HT-29 (cell line): ENCODE results near the gene MED12L. TPM values are rescaled to one million over a fixed set of nuclear protein-coding genes. Genes with fewer than 3 reads are reported as not detected.
"Not testable (repeated sequence)": the region's sequence is repeated elsewhere in the genome, so short reads cannot be mapped to it uniquely, and the experiment has no call there.

Experiments used
- DNase-seq: peaks from one replicate; pipeline ENCODE4 v3.0.0-alpha.2; 2015; ENCODE audit warnings: low spot score
- total RNA-seq: library from RNA; depleted of rRNA; stranded (reverse); fragments of >200 nt; shearing (Covaris generic); gene quantifications from 2 replicates; pipeline ENCODE4 v1.2.3, GENCODE V29; 2014

MED12L gene
- total RNA-seq, 1 experiment from 2014 or later: not detected

DNA sequence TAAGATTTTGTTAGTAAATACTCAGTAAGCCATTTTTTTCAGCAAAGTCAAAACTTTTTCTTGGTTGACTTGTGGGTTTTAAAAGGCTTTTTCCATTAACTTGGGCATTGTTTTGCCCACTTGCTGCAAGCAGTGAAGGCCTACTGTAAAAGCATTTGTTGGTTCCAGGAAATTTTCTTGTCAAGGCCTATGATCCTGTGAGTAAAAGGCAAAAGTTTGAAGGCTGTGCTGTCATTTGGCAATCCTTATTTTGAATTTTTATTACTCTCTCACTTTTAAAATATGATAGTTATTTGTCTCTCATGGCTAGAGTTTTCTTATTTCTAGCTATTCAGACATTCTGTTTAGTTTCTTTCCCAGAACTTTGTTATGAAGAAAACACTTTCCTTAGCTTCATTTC, 286.1 kb downstream of the MED12L start:
- DNase-seq: no peak

- no peak for DNase-seq
Observed at GRCh38 chr3:151372063-151372820, 286.8 kb downstream of the MED12L start.

DNA sequence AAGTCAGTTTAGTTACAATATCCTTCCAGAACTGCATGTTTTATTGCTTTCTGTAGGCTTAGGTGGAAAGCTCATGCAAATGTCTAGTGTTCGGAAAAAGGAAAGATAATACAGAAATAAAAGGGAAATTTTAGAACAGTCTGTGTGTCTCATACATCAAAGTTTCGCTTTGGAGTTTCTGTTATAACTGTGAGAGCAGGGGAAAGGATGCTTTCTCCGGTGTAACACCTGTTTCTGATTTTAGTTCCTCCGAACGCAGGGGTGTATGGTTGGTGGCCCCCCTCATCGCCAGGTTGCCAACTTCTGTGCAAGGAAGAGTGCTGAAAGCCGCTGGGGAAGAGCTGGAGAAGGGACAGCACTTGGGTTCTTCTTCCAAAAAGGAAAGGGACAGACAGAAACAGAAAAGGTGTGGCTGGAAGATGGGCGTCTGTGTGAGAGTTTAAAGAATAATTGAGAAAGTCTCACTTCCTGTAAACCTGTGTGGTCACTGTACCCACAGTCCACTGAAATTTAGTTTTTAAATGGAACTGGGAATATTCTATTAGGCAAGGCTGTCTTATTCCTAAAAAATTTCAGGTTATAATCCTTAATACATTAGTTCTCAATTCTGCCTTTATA, 292.4 kb downstream of the MED12L start:
- no peak for DNase-seq

- peak; percentile 56 for DNase-seq
Observed at GRCh38 chr3:151379083-151379734, 293.7 kb downstream of the MED12L start.

DNA sequence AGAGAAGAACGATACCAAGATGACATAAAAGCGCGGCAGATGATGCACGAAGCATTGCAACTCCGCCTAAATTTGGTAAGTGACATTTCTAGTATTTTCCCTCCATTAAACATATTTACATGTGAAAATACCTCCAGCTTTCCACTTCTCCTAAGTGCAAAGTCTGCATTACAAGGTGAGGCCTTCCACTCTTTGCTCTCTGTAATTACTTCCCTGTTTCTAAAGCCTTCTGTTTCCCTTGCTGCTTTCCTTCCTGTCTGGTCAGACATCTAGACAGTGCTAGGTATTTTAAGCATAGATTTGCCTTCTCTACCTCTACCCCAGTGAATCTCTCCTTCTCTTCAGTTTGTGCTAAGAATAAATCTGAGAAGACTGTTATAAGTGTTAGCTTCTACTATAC, 297.2 kb downstream of the MED12L start:
- no peak for DNase-seq

- no peak for DNase-seq
Observed at GRCh38 chr3:151383111-151383510, 297.6 kb downstream of the MED12L start.

- DNase-seq: no peak
Observed at GRCh38 chr3:151383956-151384355, 298.5 kb downstream of the MED12L start.

DNA sequence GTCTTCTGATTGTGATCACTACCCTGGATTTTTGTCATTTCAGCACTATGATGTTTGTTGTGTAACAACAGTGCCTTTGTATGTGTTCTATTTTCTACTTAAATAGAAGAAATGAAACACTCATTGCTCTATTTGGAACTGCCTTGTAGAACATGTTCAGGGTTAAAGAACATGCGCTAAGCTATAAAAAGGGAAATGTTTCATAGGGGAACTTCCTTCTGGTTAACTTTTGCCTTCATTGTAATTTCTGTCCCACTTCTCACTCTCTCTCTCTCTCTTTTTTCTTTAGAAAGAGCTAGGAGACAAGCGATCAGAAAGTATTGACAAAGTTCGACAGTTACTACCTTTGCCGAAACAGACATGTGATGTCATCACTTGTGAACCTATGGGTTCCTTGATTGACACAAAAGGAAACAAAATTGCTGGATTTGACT, 299.3 kb downstream of the MED12L start, which contains the start of gene P2RY12:
TSS of gene P2RY12 (minus strand) at position 13 of the 434 bp plus-strand sequence. CDS start 45,908 bp downstream, outside the sequence.
- DNase-seq: no peak

- DNase-seq: no peak
Observed at GRCh38 chr3:151386056-151386455, 300.6 kb downstream of the MED12L start.

DNA sequence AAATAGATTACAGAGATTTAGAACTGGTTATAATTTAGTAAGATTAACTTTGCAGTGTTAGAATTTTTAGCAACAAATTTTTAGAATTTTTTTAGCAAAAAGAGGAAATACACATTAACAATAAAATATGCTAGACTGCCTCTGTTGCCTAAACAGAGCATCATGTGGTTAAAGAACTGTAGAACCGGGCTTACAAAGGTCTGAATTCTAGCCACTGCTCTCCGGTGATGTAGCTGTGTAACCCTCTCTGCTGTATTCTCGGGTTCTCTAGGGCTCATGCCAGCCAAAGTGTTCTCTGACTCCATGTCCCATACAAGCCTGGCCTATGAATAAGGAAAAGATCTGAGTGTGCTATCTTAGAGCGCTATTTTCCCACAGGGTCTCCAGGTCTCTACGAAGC, 302.0 kb downstream of the MED12L start:
- no peak for DNase-seq

DNA sequence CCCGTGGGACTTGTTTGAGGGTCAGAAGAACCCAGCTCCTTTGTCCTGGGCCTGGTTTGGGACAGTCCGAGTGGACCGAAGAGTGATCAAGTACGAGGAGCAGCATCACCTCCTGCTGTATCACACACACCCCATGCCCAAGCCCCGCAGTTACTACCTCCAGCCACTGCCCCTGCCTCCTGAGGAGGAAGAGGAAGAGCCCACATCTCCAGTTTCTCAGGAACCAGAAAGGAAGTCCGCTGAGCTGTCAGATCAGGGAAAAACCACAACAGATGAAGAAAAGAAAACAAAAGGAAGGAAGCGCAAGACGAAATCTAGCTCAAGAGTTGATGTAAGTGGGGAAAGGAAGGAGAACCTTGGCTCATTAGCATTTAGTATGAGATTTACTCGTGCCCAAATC, 302.4 kb downstream of the MED12L start:
- DNase-seq: no peak

DNA sequence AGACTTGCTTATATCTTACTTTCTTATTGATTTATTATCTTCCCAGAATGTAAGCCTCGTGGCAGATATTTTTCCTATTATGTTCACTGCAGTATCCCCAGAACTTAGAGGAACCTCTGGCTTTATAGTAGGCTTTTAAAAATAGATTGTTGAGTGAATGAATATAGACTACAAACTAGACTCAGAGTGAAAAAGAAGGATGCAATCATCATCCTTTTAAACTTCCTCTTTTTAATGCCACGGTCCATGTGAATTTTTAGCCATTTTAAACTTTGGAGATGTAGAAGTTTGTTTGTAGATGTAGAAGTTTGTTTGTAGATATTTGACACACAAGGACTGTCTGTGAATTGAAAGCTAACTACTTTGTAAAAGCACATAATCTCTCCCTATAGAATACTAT, 306.3 kb downstream of the MED12L start:
- no peak for DNase-seq

GRCh38 chr3:151392191-151392590, 306.7 kb downstream of the MED12L start:
- DNase-seq: not testable (repeated sequence)

DNA sequence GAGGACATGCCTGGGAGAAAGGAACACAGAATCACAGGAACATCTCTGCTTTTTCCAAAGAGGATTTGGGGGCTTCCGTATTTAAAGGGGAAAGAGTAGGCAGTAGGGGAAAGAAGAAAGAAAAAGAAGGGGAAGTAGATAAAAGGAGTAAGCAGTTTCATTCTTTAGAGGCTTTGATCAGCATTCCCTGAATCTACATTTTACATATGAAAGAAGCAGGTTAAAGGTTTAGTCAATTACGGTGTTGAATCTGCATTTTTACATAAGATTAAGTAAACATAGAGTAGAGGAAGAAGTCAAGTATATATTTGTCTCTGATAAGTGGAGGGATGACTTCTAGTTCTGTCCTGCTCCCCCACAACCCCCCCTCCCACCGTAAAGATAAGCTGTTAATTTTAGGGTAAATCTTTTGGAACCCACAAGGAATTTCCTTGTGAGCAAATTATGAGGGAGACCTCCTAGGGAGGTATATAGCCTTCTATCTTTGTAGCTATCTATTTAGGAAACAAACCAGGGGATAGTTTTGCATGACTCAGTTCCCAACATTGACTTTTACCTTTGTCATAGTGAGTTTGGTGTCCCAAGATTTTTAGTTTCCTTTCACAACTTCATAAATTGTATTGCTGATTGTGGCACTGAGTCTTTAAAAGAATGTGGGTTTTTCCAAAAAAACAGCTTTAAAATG, 307.8 kb downstream of the MED12L start:
- DNase-seq: no peak

- DNase-seq: no peak
Observed at GRCh38 chr3:151393941-151394340, 308.5 kb downstream of the MED12L start.

DNA sequence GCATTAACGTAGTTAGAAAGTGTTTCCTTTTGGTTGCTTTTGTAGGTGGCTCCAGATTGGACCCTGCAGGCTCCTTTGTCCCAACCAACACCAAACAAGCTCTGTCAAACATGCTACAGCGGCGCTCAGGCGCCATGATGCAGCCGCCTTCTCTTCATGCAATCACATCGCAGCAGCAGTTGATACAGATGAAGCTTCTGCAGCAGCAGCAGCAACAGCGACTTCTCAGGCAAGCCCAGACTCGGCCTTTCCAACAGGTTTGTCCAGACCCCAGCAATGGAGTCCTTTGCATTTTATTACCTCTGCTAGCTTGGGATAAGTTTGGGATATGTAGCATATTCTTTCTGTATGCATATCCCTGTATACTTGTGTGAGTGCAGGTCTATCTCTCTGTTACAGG, 309.1 kb downstream of the MED12L start:
- DNase-seq: no peak

DNA sequence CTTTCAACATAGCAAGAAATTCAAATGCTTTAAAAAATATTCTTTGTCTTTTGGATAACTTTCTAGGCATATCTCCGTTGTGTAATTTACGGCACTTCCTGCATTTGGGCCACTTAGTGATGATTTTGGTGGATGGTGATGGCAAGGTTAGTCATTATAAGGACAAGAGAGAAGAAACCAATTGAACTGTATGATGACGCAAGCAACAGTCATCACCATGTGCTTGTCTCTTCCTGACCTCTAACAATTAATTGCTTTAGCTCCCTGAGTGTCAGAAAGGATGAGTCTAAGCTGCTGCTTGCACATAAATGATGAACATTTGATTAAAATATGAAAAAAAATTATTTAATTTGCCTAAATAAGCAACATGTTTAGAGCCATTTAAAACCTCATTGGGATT, 310.3 kb downstream of the MED12L start:
- DNase-seq: no peak

GRCh38 chr3:151398895-151399294, 313.4 kb downstream of the MED12L start:
- peak; percentile 34 for DNase-seq

- no peak for DNase-seq
Observed at GRCh38 chr3:151400341-151400740, 314.9 kb downstream of the MED12L start.

DNA sequence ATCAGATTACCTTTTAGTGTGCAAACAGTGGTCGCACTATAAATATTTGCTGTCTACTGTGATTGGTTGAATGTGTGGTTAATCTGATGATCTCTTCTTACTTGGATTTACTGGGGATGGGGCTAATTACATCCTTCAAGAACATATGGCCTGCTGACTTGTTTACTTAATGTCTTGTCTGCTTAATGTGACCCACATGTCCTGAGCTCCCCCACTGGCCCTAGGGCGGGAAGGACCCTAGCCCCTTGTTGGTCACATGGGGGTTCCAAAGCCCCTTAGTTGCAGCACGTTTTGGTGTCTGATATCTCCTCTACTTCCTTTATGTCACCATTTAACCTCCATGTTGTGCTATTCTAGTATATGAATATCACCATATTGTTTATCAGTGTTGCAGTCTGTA, 316.9 kb downstream of the MED12L start:
- DNase-seq: no peak

GRCh38 chr3:151403246-151403645, 317.8 kb downstream of the MED12L start:
- no peak for DNase-seq

- DNase-seq: no peak
Observed at GRCh38 chr3:151404316-151404715, 318.9 kb downstream of the MED12L start.
